Cortex of kidney (tissue), 1 donor: ENCODE data around the gene SPATA31A6.
"Not testable (repeated sequence)": the region's sequence is repeated elsewhere in the genome, so short reads cannot be mapped to it uniquely, and the experiment has no call there.

Source experiments
- DNase-seq: peaks from one replicate; lab custom pipeline; 2025; lab: John Stamatoyannopoulos, UW

The SPATA31A6 gene

DNA sequence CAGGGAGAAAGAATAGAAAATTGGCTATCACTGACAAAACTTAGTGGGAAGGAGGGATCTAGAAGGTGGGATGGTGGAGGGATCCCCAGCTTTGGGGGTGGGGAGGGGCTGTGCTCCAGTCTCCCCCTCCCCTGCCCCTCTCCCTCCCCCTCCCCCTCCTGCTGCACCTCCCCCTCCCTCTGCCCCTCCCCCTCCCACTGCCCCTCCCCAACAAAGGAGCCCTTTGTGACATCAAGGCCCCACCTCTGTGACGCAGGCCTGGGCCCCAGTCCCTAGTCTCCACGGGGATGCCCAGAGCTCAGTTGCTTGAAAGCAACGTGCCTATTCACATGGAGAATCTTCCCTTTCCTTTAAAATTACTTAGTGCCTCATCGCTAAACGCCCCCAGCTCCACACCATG lies at the start of gene SPATA31A6:
Gene SPATA31A6 (plus strand): TSS at position 301 of the 400 bp plus-strand sequence. CDS start 29 bp downstream, at position 330.
- DNase-seq = not testable (repeated sequence)

DNA sequence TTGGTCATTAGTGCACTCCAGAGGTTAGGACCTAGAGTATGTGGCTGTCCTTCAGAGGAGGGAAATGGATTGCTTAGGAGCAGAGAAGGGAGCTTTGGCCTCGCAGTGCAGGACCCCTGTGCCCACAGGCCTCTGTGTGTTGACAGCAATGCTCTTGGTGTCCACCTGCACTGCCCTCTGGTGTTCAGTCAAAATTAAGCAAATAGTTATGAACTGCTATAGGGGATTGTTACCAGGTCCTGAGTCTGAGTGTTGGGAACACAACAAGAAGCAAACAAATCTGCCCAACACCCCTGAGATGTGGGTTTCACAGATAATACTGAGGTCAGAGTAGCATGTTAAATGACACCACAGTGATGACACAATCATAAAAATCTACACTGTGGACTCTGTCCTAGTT lies 23.2 kb upstream of the SPATA31A6 start:
- not testable (repeated sequence) for DNase-seq

GRCh38 chr9:42219861-42220260 lies 36.4 kb downstream of the SPATA31A6 start:
- DNase-seq = not testable (repeated sequence)

DNA sequence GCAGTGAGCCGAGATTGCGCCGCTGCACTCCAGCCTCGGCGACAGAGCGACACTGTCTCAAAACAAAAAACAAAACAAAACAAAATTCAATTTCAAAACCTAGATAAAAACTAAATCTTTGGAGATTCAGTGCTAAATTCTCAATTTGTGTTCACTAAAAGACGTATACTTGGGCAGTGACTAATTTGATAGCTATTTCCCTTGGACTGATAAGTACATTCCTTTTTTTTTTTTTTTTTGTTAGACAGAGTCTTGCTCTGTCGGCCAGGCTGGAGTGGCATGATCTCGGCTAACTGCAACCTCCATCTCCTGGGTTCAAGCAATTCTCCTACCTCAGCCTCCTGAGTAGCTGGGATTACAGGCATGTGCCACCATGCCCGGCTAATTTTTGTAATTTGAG lies 39.8 kb downstream of the SPATA31A6 start:
- DNase-seq = not testable (repeated sequence)

GRCh38 chr9:42233031-42233430 lies 49.6 kb downstream of the SPATA31A6 start:
- not testable (repeated sequence) for DNase-seq

DNA sequence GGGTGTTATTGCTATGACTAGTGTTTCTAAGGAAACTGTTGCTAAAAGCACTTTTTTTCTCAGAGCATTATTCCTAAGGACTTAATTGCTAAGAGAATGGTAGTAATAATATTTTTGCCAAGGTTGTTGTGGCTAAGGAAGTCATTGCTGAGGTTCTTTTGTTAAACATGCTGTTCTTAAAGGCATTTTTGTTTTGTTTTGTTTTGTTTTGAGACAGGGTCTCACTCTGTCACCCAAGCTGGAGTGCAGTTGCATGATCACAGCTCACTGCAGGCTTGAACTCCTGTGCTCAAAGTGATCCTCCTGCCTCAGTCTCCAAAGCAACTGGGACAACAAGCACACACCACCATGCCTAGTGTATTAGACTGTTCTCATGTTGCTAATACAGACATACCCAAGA lies 51.2 kb downstream of the SPATA31A6 start:
- DNase-seq = not testable (repeated sequence)

DNA sequence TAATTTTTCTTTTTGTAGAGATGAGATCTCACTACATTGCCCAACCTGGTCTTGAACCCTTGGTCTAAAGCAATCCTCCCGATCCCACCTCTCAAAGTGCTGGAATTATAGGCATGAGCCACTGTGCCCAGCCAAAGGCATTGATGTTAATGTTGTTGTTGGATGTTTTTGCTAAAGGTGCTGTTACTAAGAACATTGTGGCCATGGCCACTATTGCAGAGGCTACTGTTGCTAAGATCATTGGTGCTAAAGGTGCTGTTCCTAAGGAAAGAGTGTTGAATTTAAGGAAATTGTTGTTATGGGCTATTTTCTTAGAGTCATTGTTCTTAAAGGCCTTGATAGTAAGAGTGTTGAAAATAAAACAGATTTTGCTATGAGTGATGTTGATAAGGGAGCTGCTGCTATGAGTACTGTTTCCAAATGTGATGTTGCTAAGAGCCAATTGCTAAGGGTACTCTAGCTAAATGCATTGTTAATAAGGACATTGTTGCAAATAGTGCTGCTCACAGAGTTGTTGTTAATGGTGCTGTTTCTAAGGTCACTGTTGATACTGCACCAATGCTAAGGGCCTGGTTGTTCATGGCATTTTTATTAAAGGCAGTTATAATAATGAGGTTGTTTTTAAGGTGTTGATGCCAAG lies 52.0 kb downstream of the SPATA31A6 start:
- not testable (repeated sequence) for DNase-seq

GRCh38 chr9:42236097-42236496 lies 52.6 kb downstream of the SPATA31A6 start:
- DNase-seq = not testable (repeated sequence)

- not testable (repeated sequence) for DNase-seq
Measured at GRCh38 chr9:42237381-42237780, 53.9 kb downstream of the SPATA31A6 start.

GRCh38 chr9:42238862-42239261 lies 55.4 kb downstream of the SPATA31A6 start:
- DNase-seq = not testable (repeated sequence)
